ENCODE data around the gene B4GALNT4. TPM values are rescaled to one million over a fixed set of nuclear protein-coding genes. Genes with fewer than 3 reads are reported as not detected.

The B4GALNT4 gene
- total and polyA plus RNA-seq, 2 donors from 2014 or later, result 0.82 to 1.4 TPM

DNA sequence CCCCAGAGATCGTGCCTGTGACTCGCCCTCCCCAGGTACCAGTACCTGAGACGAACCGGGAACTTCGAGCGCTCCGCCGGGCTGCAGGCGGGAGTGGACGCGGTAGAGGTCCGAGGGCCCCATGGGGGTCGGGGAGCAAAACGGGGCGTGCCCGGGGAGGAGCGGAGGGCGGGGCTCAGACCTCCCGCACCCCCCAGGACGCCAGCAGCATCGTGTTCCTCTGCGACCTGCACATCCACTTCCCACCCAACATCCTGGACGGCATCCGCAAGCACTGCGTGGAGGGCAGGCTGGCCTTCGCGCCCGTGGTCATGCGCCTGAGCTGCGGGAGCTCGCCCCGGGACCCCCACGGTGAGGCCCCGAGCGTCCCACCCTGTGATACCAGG is 10.8 kb downstream of the B4GALNT4 start:
- no peak overlapping the region for H3K4me3 ChIP-seq (ENCODE audit: low read length in 3 of 3)
- H3K9me3 ChIP-seq (ENCODE audit: control insufficient read depth in 2 of 3, insufficient read depth in 1 of 3, low read length in 3 of 3), result no peaks in the 10 kb centered on the region
- intact Hi-C loops (cut with DNase I), result no loop called here
- H3K27ac ChIP-seq (ENCODE audit: low read depth in 2 of 2, low read length in 2 of 2), result no peak overlapping the region
- TF ChIP-seq, protein P1, sequence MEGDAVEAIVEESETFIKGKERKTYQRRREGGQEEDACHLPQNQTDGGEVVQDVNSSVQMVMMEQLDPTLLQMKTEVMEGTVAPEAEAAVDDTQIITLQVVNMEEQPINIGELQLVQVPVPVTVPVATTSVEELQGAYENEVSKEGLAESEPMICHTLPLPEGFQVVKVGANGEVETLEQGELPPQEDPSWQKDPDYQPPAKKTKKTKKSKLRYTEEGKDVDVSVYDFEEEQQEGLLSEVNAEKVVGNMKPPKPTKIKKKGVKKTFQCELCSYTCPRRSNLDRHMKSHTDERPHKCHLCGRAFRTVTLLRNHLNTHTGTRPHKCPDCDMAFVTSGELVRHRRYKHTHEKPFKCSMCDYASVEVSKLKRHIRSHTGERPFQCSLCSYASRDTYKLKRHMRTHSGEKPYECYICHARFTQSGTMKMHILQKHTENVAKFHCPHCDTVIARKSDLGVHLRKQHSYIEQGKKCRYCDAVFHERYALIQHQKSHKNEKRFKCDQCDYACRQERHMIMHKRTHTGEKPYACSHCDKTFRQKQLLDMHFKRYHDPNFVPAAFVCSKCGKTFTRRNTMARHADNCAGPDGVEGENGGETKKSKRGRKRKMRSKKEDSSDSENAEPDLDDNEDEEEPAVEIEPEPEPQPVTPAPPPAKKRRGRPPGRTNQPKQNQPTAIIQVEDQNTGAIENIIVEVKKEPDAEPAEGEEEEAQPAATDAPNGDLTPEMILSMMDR (IDR thresholded peaks at IDR 0.05; ENCODE audit: borderline replicate concordance, extremely low read depth, insufficient read depth), result no peak
- H3K27me3 ChIP-seq (ENCODE audit: control insufficient read depth, insufficient read depth, low read length), result no peaks in the 10 kb centered on the region
- no peak overlapping the region for H3K9ac ChIP-seq (ENCODE audit: low read length in 3 of 3)
- DNase-seq, result no peak
- no peaks in the 10 kb centered on the region for H3K36me3 ChIP-seq (ENCODE audit: control insufficient read depth in 2 of 3, insufficient read depth in 3 of 3, low read length in 3 of 3)
- no peaks in the 10 kb centered on the region for H3K4me1 ChIP-seq (ENCODE audit: control insufficient read depth in 2 of 3, insufficient read depth in 2 of 3, low read depth in 1 of 3, low read length in 3 of 3)
- no peak for FAIRE-seq

DNA sequence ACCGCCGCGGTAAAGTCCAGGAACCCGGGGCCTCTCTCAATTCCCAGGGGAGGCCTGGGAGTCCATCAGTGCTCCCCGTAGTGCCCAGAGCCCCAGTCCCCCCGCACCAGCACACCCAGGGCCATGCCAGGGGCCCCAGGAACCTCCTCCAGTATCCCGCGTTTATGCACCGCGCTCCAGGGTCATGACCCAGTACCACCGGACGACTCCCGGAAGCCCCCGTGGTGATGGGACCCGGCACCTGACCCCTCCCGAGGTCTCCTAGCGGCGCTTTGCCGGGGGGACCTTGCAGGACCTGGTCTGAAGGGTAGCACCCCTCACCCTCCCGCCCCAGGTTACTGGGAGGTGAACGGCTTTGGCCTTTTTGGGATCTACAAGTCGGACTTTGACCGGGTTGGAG is 11.2 kb downstream of the B4GALNT4 start:
- intact Hi-C loops (cut with DNase I), result no loop called here
- Histone ChIP-seq H3K27me3 (ENCODE audit: control insufficient read depth, insufficient read depth, low read length) (no peaks in the 10 kb centered on the region), H3K4me3 (ENCODE audit: low read length in 3 of 3) (no peak overlapping the region), H3K36me3 (ENCODE audit: control insufficient read depth in 2 of 3, insufficient read depth in 3 of 3, low read length in 3 of 3) (no peaks in the 10 kb centered on the region), H3K9ac (ENCODE audit: low read length in 3 of 3) (no peak overlapping the region), H3K27ac (ENCODE audit: low read depth in 2 of 2, low read length in 2 of 2) (no peak overlapping the region), H3K4me1 (ENCODE audit: control insufficient read depth in 2 of 3, insufficient read depth in 2 of 3, low read depth in 1 of 3, low read length in 3 of 3) (no peaks in the 10 kb centered on the region), H3K9me3 (ENCODE audit: control insufficient read depth in 2 of 3, insufficient read depth in 1 of 3, low read length in 3 of 3) (no peaks in the 10 kb centered on the region)
- DNase-seq, result no peak
- FAIRE-seq, result no peak
- TF ChIP-seq, protein P1 (IDR thresholded peaks at IDR 0.05; ENCODE audit: borderline replicate concordance, extremely low read depth, insufficient read depth), result no peak

DNA sequence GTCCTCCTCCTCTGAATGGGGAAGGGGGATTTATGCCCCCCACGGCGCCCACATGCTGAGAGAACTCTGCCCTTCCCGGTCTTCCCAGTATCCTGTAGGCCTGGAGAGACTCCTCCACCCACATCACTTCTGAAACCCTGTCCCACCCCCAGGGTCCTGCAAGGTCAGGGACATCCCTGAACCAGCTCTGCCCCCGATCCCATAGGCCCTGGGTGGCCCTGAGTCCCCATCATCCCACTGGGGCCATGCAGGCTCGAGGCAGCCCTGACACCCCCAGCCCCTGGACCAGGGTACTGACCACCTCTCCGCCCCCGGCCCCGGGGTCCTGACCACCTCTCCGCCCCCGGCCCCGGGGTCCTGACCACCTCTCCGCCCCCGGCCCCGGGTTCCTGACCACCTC is 11.7 kb downstream of the B4GALNT4 start:
- no peak overlapping the region for H3K4me3 ChIP-seq (ENCODE audit: low read length in 3 of 3)
- no peaks in the 10 kb centered on the region for H3K27me3 ChIP-seq (ENCODE audit: control insufficient read depth, insufficient read depth, low read length)
- intact Hi-C loops (cut with DNase I), result no loop called here
- no peaks in the 10 kb centered on the region for H3K9me3 ChIP-seq (ENCODE audit: control insufficient read depth in 2 of 3, insufficient read depth in 1 of 3, low read length in 3 of 3)
- H3K9ac ChIP-seq (ENCODE audit: low read length in 3 of 3), result no peak overlapping the region
- TF ChIP-seq, protein P1 (IDR thresholded peaks at IDR 0.05; ENCODE audit: borderline replicate concordance, extremely low read depth, insufficient read depth), result no peak
- DNase-seq (no peak), FAIRE-seq (no peak)
- H3K36me3 ChIP-seq (ENCODE audit: control insufficient read depth in 2 of 3, insufficient read depth in 3 of 3, low read length in 3 of 3), result no peaks in the 10 kb centered on the region
- no peaks in the 10 kb centered on the region for H3K4me1 ChIP-seq (ENCODE audit: control insufficient read depth in 2 of 3, insufficient read depth in 2 of 3, low read depth in 1 of 3, low read length in 3 of 3)
- H3K27ac ChIP-seq (ENCODE audit: low read depth in 2 of 2, low read length in 2 of 2), result no peak overlapping the region

DNA sequence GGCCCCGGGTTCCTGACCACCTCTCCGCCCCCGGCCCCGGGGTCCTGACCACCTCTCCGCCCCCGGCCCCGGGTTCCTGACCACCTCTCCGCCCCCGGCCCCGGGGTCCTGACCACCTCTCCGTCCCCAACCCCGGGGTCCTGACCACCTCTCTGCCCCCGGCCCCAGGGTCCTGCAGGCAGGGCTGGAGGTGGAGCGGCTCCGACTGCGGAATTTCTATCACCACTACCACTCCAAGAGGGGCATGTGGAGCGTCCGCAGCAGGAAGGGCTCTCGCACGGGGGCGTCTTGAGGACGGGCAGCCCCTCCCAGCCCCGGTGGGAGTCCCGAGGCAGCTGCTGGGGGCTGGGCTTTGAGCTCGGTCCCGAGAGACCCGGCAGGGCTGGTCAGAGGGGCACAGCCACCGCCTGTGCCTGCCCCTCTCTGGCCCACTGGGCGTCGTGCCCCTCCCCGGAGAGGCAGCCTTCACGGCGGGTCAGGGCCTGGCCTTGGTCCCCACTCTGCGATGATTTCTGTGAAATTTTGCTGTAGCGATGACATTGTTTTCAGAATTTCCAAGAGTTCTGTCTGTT is 12.3 kb downstream of the B4GALNT4 start:
- H3K27ac ChIP-seq (ENCODE audit: low read depth in 2 of 2, low read length in 2 of 2), result no peak overlapping the region
- TF ChIP-seq, protein P1 (IDR thresholded peaks at IDR 0.05; ENCODE audit: borderline replicate concordance, extremely low read depth, insufficient read depth), result no peak
- no peaks in the 10 kb centered on the region for H3K4me1 ChIP-seq (ENCODE audit: control insufficient read depth in 2 of 3, insufficient read depth in 2 of 3, low read depth in 1 of 3, low read length in 3 of 3)
- peaks cover 0 to 6% (median 0%) of the 10 kb centered on the region in 3 donors for H3K9me3 ChIP-seq (ENCODE audit: control insufficient read depth in 2 of 3, insufficient read depth in 1 of 3, low read length in 3 of 3)
- no peak overlapping the region for H3K9ac ChIP-seq (ENCODE audit: low read length in 3 of 3)
- no peak for FAIRE-seq
- H3K27me3 ChIP-seq (ENCODE audit: control insufficient read depth, insufficient read depth, low read length), result no peaks in the 10 kb centered on the region
- intact Hi-C loops (cut with DNase I), result no loop called here
- no peaks in the 10 kb centered on the region for H3K36me3 ChIP-seq (ENCODE audit: control insufficient read depth in 2 of 3, insufficient read depth in 3 of 3, low read length in 3 of 3)
- no peak for DNase-seq
- H3K4me3 ChIP-seq (ENCODE audit: low read length in 3 of 3), result no peak overlapping the region
